NCI-H446 (cell line): Measurements from ENCODE around the gene RPS24.
"Not testable (repeated sequence)": the region's sequence is repeated elsewhere in the genome, so short reads cannot be mapped to it uniquely, and the experiment has no call there.

Experiments
- DNase-seq, 2 experiments: peaks; one replicate each; lab custom pipeline; 2025; lab: John Stamatoyannopoulos, UW

The RPS24 gene

DNA sequence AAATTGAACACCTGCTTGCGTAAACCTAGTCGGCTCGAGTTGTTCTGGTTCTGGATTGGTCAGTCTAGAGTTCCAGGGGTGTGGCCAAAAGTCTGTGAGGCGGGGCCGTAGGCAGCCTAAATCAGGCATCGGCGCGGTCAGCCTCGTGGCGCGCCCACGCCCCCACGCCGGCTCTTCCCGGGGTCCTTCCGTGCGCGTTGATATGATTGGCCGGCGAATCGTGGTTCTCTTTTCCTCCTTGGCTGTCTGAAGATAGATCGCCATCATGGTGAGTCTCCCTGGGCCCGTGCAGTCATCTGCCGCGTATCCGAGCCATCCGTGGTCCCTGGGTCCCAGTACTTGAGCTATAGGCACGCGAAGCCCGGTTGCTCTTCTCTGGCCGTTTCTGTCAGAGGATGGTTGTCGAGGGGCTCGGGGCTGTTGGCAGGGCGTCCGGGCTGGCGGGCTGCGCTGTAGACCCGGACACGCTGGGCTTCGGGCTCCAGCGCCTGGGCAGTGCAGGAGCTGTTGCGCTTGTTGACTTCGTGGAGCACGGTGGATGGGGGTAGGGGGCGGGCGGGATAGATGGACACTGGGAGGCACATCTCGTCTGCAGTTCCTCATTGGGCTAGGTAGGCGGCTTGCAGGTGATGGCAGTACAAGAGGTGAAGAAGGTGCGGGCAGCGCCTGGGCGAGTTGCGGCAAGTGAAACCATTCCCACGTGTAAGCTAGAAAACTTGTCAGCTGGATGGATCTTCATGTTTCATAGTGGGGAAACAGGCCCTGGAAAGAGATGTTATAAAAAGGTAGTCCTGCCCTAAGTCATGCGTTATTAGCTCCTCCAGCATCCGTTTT, at the start of gene RPS24:
Gene RPS24 (plus strand): TSS at position 227 of the 834 bp plus-strand sequence. CDS start 39 bp downstream, at position 266.
- peak; percentile 78 to 96 for DNase-seq

DNA sequence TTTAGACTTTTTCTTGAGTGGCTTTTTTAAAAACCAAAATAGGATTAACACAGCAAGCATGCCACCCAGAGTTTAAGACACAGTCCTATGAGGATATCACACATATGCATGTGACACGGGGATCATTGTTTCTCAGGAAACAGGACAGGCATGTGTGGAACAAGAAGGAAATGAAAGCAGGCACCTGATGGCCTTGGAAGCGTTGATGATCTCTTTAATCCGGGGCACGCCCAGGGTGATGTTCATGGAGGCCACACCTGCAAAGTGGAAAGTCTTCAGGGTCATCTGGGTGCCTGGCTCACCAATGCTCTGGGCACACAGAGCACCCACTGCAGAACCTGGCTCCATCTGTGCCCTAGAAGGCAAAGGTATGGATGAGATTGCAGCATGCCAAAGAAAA, 48.7 kb upstream of the RPS24 start:
- no peak for DNase-seq

DNA sequence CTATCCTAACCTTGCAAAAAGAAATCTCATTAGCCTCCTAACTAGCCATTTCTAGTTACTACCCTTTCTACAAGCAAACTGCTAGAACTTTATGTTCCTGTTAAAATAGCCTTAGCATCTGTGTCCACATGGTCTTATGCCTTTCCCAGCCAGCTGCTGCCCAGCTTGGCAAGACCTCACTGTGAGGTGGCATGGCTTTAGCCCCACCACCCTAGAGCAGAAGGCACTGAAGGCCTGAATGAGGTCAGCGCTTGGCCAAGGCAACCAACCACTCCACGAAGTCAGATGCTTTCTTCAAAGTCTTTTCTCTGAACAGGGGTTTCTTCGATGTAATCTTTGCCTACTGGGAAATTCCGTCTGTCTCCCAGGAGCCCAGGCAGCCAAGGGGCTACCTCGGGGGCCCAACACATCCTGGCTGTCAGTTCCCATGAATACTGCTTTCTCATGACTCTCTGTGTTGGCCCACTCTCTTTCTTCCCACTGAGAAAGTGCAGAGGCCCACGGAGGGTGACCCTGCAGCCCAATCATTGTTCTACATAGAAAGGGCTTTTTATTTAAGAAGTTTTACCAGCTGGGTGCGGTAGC, 45.9 kb upstream of the RPS24 start:
- no peak for DNase-seq

DNA sequence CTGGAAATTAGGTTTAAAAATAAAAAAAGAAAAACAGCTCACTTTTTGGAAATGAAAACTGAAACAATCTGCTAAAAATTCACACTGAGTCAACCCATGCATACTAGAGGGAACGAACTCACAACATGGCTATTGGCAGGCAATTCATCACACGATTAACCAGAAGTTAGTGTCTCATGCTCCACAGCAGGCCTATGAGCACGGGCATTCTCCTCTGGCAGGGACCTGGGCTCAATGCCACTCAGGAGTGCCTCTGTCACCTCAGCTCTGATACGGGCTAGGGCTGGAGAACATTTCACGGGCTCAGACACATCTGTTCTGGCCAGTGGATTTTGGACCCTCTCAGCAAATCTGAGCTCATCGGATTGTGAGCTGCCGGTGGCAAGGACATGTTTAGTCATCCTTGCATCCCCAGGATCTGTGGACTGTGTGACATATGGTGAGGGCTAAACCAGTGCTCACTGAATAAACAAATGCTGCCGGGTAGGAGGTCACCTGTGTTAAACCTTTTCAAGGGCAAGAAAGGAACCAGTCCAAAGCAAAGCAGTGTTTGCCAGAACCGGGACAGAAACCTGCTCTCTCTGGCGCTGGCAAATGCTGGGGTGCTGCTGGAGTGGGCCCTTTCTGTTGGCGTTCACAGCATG, 44.5 kb upstream of the RPS24 start:
- DNase-seq = no peak

DNA sequence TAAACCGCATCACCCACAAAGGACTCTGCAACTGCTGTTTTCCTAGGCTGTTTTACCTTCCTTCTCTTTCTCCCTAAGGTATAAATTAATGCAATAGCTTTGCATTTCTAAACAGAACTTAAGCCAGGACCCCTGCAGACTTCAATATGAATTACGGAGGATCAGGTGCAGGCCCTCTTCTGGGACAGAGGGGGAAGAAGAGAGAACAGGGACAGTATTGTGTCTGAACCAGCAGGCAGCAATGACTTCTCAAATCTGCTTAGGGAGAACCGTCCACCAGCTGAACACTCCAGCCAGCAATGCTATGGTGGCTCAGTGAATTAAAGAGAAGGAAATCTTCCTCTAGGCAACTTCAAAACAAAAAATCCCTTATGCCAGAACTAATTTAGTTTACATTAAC, 40.0 kb upstream of the RPS24 start:
- DNase-seq = no peak

DNA sequence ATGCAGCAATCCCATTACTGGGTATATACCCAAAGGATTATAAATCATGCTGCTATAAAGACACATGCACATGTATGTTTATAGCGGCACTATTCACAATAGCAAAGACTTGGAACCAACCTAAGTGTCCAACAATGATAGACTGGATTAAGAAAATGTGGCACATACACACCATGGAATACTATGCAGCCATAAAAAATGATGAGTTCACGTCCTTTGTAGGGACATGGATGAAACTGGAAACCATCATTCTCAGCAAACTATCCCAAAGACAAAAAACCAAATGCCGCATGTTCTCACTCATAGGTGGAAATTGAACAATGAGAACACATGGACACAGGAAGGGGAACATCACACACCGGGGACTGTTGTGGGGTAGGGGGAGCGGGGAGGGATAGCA, 34.9 kb upstream of the RPS24 start:
- DNase-seq = not testable (repeated sequence)

DNA sequence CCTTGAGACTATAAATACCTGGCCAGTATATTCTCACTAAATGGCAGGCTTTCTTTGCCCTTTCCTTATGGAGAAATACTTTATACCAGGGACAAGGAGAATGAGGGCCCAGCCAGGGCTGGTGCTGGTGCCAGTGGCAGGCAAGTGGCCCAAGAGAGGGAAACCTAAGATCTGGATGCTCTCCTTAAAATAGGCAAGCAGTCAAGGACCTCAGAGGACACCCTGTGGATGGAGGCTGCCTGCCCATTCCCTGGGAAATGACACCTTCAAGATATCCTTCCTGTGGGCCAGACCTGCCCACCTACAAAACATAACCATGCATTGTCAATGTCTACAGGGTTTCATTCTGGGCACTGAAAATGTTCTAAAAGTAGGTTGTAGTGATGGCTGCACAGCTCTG, 33.5 kb upstream of the RPS24 start:
- DNase-seq = no peak

DNA sequence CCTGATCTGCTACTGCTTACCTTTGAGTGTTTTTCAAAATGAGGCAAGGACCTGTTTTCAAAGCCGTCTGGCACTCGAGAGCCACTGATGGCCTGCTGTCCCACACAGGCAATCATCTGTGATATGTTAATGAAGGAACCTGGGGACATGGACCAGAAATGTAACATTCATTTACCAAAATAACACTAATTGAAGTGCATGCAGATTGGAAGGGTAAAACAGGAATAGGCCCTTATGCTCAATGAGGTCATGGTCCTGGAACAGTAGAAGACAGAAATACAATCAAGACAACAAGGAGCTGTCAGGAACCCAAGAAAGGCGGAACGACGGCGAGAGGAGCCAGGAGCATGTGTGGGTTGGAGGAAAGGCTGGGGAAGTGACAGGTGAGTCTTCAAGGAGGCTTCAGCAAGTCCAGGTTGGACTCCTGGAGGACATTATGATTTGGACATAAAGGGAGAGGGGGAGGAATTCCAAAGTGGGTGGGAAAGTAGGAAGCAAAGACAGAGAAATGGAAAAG, 32.6 kb upstream of the RPS24 start:
- no peak for DNase-seq

DNA sequence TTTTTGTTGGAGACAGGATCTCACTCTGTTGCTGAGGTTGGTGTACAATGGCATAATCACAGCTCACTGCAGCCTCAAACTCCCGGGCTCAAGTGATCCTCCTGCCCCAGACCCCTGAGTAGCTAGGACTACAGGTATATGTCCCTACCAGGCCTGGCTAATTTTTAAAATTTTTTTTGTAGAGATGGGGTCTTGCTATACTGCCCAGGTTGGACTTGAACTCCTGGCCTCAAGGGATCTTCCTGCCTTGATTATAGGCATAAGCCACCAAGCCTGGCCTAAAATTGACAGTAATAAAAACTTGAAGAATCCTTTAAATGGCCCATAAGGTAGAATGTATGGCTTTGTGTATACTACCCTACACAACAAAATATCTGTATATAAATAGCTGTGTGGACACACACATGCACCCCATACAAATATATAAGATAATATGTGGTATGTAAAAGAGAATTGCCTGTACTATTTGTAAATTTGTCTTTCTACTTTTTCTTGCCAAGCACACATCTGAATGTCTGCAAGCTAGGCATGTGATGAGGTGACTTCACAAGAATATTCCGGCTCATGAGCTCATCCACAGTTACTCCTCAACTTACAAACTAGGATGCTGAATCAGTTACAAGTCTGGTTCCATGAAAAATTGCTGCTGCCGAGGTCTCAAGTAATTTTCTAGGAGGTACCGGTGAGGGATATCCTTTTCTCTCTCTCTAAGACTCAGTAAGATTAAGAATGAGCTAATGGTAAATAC, 30.9 kb upstream of the RPS24 start:
- DNase-seq = no peak

DNA sequence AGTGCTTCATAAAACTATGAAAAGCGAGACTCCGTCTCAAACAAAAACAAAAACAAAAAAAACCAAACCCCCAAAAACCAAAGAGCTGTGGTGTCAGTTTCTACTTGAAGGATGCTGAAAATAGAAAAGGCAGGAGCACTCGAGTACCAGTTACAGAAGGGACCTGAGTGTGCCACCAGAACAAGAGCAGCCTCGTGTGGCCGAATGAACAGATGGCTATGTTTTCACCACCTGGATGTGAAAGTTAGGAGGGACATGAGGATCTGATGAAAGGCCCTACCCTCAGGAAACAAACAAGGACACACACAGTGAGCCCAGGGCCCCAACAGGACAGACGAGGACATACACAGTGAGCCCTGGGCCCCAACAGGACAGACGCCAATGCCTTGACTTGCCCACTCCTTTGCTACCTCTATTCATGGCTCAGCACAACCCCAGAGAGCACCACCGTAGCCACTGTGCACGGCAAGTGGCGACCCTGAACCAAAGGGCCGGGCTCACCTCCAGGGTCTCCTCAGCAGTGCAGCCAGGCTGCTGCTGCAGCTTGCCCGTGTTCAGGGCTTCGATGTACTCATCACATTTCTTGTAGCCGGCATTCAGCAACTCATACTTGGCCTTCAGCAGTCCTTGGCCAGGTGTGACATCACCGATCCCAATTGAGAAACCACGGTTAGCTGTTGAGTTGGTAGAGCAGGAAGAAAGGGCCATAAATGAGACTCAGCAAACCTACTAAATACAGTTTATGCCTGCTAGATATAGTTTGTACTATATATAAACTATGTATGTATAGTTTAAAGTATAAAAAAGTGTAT, 29.2 kb upstream of the RPS24 start:
- DNase-seq = no peak

DNA sequence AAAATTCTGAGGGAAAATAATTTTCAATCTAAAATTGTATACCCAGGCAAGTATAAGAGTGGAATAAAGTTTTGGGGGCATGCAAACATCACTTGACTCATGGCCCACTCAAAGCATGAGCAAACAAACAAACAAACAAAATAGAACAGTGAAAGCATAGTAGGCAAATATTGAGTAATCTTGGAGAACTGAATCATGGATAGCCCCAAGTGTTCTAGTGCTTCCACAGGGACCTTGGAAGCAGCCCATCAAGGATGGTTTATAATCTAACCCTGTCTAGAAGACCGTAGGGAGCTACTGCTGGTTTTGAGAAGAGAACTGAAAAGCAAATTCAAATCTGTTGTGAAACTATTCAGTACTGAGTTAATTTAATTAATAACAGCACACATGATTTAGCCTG, 26.5 kb upstream of the RPS24 start:
- DNase-seq = no peak

DNA sequence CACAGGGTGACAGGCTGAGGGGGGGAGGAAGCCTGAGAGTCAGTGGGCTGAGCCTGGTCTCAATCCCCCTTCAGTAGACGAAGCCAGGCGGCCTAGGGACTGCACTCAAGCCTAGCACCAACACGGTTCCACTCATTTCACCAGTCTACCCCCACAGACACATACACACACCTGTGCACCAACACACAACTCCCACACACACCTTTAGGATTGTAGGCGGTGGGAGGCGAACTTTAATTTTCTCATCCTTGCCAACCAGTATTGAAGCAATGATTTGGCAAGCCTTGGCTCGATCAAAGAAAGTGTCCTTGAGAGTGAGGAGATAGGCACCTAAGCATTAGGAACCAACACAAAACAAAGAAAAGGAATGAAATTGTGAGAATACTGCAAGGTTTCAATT, 24.0 kb upstream of the RPS24 start:
- DNase-seq = no peak

DNA sequence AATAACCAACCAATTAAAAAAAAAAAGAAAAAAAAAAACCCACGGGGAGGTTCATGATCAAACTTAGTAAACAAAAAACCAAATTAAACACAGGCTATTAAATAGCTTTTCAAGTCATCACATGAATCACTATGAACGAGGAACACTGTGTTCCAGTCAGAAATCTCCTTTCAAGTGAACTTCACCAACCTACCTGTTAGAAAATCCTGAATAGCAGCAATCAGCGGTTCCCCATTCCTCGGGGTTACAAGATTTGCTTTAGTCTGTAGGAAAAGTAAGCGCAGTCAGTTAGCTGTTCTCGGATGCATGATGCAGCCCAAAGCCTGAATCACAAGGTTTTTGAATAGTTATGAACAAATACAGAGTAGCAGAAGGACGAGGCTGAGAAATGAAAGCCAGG, 23.4 kb upstream of the RPS24 start:
- no peak for DNase-seq

DNA sequence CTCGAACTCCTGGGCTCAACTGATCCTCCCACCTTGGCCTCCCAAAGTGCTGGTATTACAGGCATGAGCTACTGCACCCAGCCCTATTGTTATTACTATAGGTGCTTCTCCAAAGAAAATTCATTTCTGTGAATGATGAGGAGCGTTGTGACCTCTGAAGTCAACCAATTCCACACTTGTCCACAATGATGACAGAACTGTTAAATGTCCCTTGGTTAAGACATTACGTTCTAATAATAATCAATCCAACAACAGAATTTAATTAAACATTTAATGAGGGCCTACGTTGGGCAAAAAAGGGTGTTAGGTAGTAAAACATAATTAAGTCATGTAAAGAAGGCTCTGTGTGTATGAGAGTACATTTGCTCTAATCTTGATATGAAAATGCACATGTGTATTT, 22.6 kb upstream of the RPS24 start:
- DNase-seq = no peak

DNA sequence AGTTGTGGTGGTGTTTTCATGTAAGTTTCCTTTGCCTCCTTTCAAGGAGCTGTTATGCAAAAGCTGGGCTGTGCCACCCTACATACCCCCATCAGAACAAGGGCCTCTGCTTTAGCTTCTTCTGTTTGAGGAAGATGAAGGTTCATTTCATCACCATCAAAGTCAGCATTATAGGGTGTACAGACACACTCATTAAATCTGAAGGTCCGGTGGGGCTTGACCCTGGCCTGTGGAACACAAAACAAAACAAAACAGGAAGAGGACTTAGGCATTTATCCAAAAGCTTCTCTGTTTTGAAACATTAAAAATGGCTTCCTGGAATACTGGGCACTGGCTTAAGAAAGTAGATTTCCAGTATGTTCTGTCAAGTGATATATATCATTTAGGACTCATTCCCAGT, 20.1 kb upstream of the RPS24 start:
- no peak for DNase-seq

DNA sequence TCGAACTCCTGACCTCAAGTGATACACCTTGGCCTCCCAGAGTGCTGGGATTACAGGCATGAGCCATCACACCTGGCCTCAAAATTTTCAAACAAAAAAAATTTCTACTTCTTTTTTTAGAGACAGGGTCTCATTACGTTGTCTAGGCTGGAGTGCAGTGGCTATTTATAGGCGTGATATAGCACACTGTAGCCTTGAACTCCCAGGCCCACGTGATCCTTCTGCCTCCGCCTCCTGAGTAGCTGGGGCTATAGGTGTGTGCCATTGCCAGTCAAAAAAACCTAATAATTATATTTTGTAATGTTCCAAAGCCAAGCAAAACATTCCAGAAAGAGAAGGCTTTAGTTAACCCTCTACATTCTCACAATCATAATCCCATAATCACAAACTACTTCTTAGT, 18.1 kb upstream of the RPS24 start:
- DNase-seq = no peak

DNA sequence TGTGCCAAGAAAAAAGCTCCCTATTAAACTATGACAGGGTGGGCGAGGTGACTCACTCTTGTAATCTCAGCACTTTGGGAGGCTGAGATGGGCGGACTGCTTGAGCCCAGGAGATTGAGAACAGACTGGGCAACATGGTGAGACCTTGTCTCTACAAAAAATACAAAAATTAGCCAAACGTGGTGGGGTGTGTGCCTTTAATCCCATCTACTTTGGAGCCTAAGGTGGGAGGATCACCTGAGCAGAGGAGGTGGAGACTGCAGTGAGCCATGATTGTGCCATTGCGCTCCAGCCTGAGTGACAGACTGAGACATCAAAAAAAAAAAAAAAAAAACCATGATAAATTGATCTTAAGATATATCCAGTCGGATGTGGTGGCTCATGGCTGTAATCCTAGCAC, 15.8 kb upstream of the RPS24 start:
- DNase-seq = no peak

DNA sequence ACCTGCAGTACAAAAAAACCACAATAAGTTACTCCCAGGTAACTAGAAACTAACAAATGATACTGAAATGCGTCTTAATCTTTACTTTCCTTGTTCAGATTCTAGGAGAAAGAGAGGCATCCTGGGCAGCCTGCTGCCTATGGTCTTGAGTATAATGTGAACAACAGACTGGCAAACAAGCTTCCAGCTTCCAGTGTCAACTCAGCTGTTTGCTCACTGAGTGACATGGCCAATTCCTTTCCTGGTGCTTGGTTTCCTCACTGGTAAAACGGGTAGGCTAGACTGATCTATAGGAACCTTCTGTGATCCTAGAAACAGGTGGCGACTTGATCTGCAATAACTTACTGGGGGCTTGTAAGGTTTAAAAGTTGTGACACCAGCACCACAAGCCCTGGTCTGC, 14.4 kb upstream of the RPS24 start:
- no peak for DNase-seq

DNA sequence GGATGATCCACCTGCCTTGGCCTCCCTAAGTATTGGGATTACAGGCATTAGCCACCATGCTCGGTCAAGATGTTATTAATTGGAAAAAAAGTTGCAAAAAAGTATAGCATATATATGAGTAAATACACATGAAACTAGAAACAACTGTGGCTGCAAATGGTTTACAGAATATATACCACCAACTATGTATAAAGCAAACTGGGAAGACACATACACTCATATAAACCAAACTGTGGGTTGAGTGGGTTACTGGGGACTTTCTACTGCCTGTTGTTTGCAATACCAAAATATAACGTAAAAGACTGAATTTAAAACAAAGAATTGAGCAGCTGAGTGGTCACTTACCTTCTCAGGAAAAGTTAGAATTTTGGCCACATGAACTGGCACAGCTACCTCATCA, 12.5 kb upstream of the RPS24 start:
- DNase-seq = no peak

DNA sequence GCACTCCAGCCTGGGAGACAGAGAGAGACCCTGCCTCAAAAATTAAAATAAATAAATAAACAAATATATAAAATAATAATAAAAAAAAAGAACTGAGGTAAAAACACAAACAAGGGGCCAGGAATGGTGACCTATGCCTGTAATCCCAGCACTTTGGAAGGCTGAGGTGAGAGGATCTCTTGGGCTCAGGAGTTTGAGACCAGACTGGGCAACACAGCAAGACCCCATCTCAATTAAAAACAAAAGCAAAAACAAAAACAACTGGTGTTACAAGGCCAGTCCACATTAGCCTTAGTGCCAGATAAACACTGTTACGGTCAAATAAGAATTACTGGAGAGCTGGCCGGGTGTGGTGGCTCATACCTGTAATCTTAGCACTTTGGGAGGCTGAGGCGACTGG, 9.9 kb upstream of the RPS24 start:
- no peak for DNase-seq

DNA sequence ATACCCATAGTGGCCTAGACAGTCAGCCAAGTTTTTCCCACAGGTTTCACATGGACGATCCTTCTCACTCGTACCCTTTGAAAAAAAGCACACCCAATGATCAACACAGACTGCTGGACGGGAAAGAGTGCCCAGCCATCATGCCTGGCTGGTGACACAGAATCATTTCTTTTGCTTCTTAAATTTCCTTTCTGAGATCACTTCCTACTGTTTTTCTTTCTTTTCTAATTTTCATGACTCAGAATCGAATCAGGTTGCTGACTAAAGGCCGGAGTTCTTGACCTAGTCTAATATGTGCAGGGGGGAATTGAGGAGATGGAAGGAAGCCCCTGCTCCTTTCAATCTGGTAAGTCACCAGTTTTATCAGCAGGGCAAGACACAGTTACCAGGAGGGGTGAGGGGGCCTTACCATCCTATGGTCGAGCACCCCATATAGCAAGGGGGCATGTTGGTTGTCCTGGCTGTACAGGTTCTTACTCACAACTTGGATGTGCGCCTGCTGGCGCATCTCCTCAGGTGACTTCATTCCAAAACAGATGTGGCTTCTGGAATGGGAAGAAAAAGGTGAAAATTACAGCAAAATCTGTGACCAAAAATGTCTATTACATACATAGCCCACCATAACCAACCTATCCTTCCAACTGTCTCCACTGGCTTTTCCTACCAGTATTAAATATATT, 7.8 kb upstream of the RPS24 start:
- DNase-seq = no peak
